ENCODE measurements around the gene IL17RE. TPM values are rescaled to one million over a fixed set of nuclear protein-coding genes. Genes with fewer than 3 reads are reported as not detected.

IL17RE gene
- total and polyA plus RNA-seq, 2 of the 13 experiments (the other 11 are each of a cell fraction or from before 2014, with no cell fraction given), result 14.5 to 24.1 TPM

- TF ChIP-seq ZBTB4 (CRISPR knock-in tag; IDR thresholded peaks at IDR 0.05; ENCODE audit: borderline replicate concordance) (no peak), RARG (CRISPR knock-in tag; IDR thresholded peaks at IDR 0.05; ENCODE audit: low read depth) (no peak), KLF13 (CRISPR knock-in tag; IDR thresholded peaks at IDR 0.05) (no peak), SRSF9 (IDR thresholded peaks at IDR 0.05; ENCODE audit: borderline replicate concordance, insufficient read depth, low read depth, low read length, poor library complexity, severe bottlenecking) (no peak), ZKSCAN1 (IDR thresholded peaks at IDR 0.05; ENCODE audit: low read length) (no peak), GABPB1 (CRISPR knock-in tag; IDR thresholded peaks at IDR 0.05) (peak; percentile 80), GTF3A (CRISPR knock-in tag; conservative IDR thresholded peaks at IDR 0.05) (peak; percentile 71), ZNF737 (CRISPR knock-in tag; IDR thresholded peaks at IDR 0.05; ENCODE audit: borderline replicate concordance) (0 out of 2 replicates have a peak, but pooled peaks have one; percentile 78), ZNF839 (CRISPR knock-in tag; IDR thresholded peaks at IDR 0.05; ENCODE audit: borderline replicate concordance) (no peak; the same call in 1 of the 2 replicates), ZNF234 (CRISPR knock-in tag; conservative IDR thresholded peaks at IDR 0.05) (no peak), RBM22 (optimal IDR thresholded peaks at IDR 0.05; ENCODE audit: low read length) (peak; percentile 78), SNAPC5 (CRISPR knock-in tag; IDR thresholded peaks at IDR 0.05; ENCODE audit: borderline replicate concordance) (no peak), CBX5 (CRISPR knock-in tag; IDR thresholded peaks at IDR 0.05; ENCODE audit: borderline replicate concordance) (no peak), HNF1A (IDR thresholded peaks at IDR 0.05; ENCODE audit: low read depth) (no peak), HNF1A (CRISPR knock-in tag; IDR thresholded peaks at IDR 0.05; ENCODE audit: borderline replicate concordance) (no peak; the same call in 1 of the 2 replicates), PAF1 (CRISPR knock-in tag; IDR thresholded peaks at IDR 0.05) (no peak), ZNF20 (CRISPR knock-in tag; IDR thresholded peaks at IDR 0.05) (no peak), ZNF660 (CRISPR knock-in tag; IDR thresholded peaks at IDR 0.05; ENCODE audit: borderline replicate concordance, low read depth) (no peak), ZBTB34 (CRISPR knock-in tag; IDR thresholded peaks at IDR 0.05) (no peak; the same call in 1 of the 2 replicates), ZNF343 (CRISPR knock-in tag; IDR thresholded peaks at IDR 0.05) (peak; percentile 81)
Observed at GRCh38 chr3:9946112-9947024, 43.7 kb downstream of the IL17RE start (continued).

Measured in HepG2 (cell line).